ENCODE results near the gene SCMH1. TPM values are rescaled to one million over a fixed set of nuclear protein-coding genes. Genes with fewer than 3 reads are reported as not detected.

Gene SCMH1
- total and polyA plus RNA-seq, 2 of the 4 experiments (the other 2 are of a cell fraction) = 9.0 to 19.4 TPM

GRCh38 chr1:41232305-41232704 is 9.8 kb downstream of the SCMH1 start:
- H3K4me1 ChIP-seq (ENCODE audit: control insufficient read depth, insufficient read depth, low read length) = no peaks in the 10 kb centered on the region
- no peak overlapping the region for H4K5ac ChIP-seq (ENCODE audit: low read depth, low read length)
- no peak overlapping the region for H3K9ac ChIP-seq (ENCODE audit: low read depth, low read length)
- H2BK20ac ChIP-seq (ENCODE audit: low read depth, low read length) = no peak overlapping the region
- H4K8ac ChIP-seq (ENCODE audit: low read depth in 2 of 2, low read length in 2 of 2) = no peak overlapping the region
- no CpG with 5 or more reads among the region's 3 CpGs for WGBS, 2 experiments (ENCODE audit: extremely low coverage in 2 of 2, insufficient read length in 1 of 2)
- ChIA-PET POLR2A (ENCODE audit: unreplicated experiment) (no interaction called here), CTCF (no interaction called here)
- no peak overlapping the region for H3K18ac ChIP-seq (ENCODE audit: low read depth, low read length)
- no peaks in the 10 kb centered on the region for H3K9me1 ChIP-seq (ENCODE audit: insufficient read depth, low read length)
- H2AK9ac ChIP-seq (replicated peaks; ENCODE audit: low read depth, low read length, poor library complexity) = no peak overlapping the region
- no peak overlapping the region for H3K56ac ChIP-seq (ENCODE audit: extremely low read depth, insufficient read depth, low read length)
- TF ChIP-seq POLR2A (IDR thresholded peaks at IDR 0.05; ENCODE audit: low read depth, low read length) (no peak), RCOR1 (IDR thresholded peaks at IDR 0.05; ENCODE audit: insufficient replicate concordance, low read length) (no peak), MAZ (IDR thresholded peaks at IDR 0.05; ENCODE audit: borderline replicate concordance, low read depth, low read length) (no peak), MAFK (IDR thresholded peaks at IDR 0.05; ENCODE audit: low read depth, low read length) (no peak), BHLHE40 (IDR thresholded peaks at IDR 0.05; ENCODE audit: low read depth, low read length) (no peak), SMC3 (IDR thresholded peaks at IDR 0.05; ENCODE audit: low read depth, low read length) (no peak), MXI1 (IDR thresholded peaks at IDR 0.05; ENCODE audit: borderline replicate concordance, low read depth, low read length) (no peak), RAD21 (IDR thresholded peaks at IDR 0.05; ENCODE audit: low read length) (no peak), FOS (IDR thresholded peaks at IDR 0.05; ENCODE audit: low read depth, low read length) (no peak), RFX5 (IDR thresholded peaks at IDR 0.05; ENCODE audit: low read depth, low read length) (no peak), CEBPB (IDR thresholded peaks at IDR 0.05; ENCODE audit: low read depth, low read length) (no peak), USF2 (IDR thresholded peaks at IDR 0.05; ENCODE audit: low read depth, low read length) (no peak), CHD1 (IDR thresholded peaks at IDR 0.05; ENCODE audit: low read depth, low read length) (no peak), NFE2L2 (IDR thresholded peaks at IDR 0.05; ENCODE audit: low read depth, low read length) (no peak)
- TF ChIP-seq, protein P1, sequence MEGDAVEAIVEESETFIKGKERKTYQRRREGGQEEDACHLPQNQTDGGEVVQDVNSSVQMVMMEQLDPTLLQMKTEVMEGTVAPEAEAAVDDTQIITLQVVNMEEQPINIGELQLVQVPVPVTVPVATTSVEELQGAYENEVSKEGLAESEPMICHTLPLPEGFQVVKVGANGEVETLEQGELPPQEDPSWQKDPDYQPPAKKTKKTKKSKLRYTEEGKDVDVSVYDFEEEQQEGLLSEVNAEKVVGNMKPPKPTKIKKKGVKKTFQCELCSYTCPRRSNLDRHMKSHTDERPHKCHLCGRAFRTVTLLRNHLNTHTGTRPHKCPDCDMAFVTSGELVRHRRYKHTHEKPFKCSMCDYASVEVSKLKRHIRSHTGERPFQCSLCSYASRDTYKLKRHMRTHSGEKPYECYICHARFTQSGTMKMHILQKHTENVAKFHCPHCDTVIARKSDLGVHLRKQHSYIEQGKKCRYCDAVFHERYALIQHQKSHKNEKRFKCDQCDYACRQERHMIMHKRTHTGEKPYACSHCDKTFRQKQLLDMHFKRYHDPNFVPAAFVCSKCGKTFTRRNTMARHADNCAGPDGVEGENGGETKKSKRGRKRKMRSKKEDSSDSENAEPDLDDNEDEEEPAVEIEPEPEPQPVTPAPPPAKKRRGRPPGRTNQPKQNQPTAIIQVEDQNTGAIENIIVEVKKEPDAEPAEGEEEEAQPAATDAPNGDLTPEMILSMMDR (conservative IDR thresholded peaks at IDR 0.05; ENCODE audit: low read depth, low read length) = no peak
- TF ChIP-seq, protein P2, sequence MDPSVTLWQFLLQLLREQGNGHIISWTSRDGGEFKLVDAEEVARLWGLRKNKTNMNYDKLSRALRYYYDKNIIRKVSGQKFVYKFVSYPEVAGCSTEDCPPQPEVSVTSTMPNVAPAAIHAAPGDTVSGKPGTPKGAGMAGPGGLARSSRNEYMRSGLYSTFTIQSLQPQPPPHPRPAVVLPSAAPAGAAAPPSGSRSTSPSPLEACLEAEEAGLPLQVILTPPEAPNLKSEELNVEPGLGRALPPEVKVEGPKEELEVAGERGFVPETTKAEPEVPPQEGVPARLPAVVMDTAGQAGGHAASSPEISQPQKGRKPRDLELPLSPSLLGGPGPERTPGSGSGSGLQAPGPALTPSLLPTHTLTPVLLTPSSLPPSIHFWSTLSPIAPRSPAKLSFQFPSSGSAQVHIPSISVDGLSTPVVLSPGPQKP (IDR thresholded peaks at IDR 0.05; ENCODE audit: borderline replicate concordance, low read depth, low read length) = no peak
- in situ Hi-C loops (cut with MboI; ENCODE audit: low sequenced_read_pairs) (no loop called here), dilution Hi-C loops (cut with HindIII; ENCODE audit: low sequenced_read_pairs, unreplicated experiment) (no loop called here), intact Hi-C loops (cut with micrococcal nuclease) (no loop called here)
- no peak overlapping the region for H3K4me2 ChIP-seq (ENCODE audit: low read depth, low read length)
- no peaks in the 10 kb centered on the region for H3K9me3 ChIP-seq (ENCODE audit: control insufficient read depth, insufficient read depth, low read length)
- no peak overlapping the region for H3K4ac ChIP-seq (ENCODE audit: low read depth, low read length)
- ATAC-seq (ENCODE audit: low read depth) (no peak), DNase-seq (no peak)
- H3K79me1 ChIP-seq (ENCODE audit: low read depth in 1 of 2, low read length in 2 of 2) = peaks cover 25 to 40% of the 10 kb centered on the region in 2 experiments
- no peak overlapping the region for H2BK5ac ChIP-seq (ENCODE audit: low read depth, low read length, poor library complexity, severe bottlenecking)
- no peak overlapping the region for H2BK15ac ChIP-seq (ENCODE audit: low read depth, low read length)
- H3K14ac ChIP-seq (replicated peaks; ENCODE audit: low read depth, low read length) = no peak overlapping the region
- no peak overlapping the region for H3K23ac ChIP-seq (ENCODE audit: low read depth, low read length)
- no peaks in the 10 kb centered on the region; the same call in 1 of the 2 replicates for H3K36me3 ChIP-seq (ENCODE audit: control insufficient read depth, insufficient read depth, low read length)
- no peak overlapping the region for H2BK120ac ChIP-seq (ENCODE audit: low read depth, low read length)
- no peak overlapping the region for H2AK5ac ChIP-seq (ENCODE audit: low read depth, low read length)
- no peaks in the 10 kb centered on the region for H3K27me3 ChIP-seq (ENCODE audit: control insufficient read depth, insufficient read depth, low read length)
- no TSS peak for BruUV-seq (replicated peaks)
- no peak overlapping the region for H3K27ac ChIP-seq (ENCODE audit: insufficient read depth, low read length)
- H4K91ac ChIP-seq (ENCODE audit: insufficient read depth, low read depth, low read length) = no peak overlapping the region
- peaks cover 7% of the 10 kb centered on the region; the same call in 1 of the 2 replicates for H4K20me1 ChIP-seq (ENCODE audit: insufficient read depth, low read length)
- no peak overlapping the region for H2AFZ ChIP-seq (replicated peaks; ENCODE audit: low read length, poor library complexity)
- H3K4me3 ChIP-seq (ENCODE audit: insufficient read depth, low read depth, low read length) = no peak overlapping the region

Data from IMR-90 (cell line).